HG03439 (cell line): ENCODE data around the gene CTSO.

ENCODE experiments used
- ATAC-seq: cut with Tn5 transposase; IDR thresholded peaks from one replicate; pipeline ENCODE4 v1.9.1; 2021; ENCODE audit warnings: mild to moderate bottlenecking, moderate library complexity; ENCODE audit not compliant: unreplicated experiment

The CTSO gene, protein sequence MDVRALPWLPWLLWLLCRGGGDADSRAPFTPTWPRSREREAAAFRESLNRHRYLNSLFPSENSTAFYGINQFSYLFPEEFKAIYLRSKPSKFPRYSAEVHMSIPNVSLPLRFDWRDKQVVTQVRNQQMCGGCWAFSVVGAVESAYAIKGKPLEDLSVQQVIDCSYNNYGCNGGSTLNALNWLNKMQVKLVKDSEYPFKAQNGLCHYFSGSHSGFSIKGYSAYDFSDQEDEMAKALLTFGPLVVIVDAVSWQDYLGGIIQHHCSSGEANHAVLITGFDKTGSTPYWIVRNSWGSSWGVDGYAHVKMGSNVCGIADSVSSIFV

GRCh38 chr4:155953151-155954117, at the start of gene CTSO:
TSS of gene CTSO (minus strand) at chr4:155953866. CDS start at chr4:155953847, 19 bp downstream.
- peak; percentile 98 for ATAC-seq

- no peak for ATAC-seq
Observed at GRCh38 chr4:156000491-156000890, 46.8 kb upstream of the CTSO start.

- ATAC-seq, result no peak
Observed at GRCh38 chr4:155999725-156000124, 46.1 kb upstream of the CTSO start.

- ATAC-seq, result no peak
Observed at GRCh38 chr4:155995069-155995468, 41.4 kb upstream of the CTSO start.

DNA sequence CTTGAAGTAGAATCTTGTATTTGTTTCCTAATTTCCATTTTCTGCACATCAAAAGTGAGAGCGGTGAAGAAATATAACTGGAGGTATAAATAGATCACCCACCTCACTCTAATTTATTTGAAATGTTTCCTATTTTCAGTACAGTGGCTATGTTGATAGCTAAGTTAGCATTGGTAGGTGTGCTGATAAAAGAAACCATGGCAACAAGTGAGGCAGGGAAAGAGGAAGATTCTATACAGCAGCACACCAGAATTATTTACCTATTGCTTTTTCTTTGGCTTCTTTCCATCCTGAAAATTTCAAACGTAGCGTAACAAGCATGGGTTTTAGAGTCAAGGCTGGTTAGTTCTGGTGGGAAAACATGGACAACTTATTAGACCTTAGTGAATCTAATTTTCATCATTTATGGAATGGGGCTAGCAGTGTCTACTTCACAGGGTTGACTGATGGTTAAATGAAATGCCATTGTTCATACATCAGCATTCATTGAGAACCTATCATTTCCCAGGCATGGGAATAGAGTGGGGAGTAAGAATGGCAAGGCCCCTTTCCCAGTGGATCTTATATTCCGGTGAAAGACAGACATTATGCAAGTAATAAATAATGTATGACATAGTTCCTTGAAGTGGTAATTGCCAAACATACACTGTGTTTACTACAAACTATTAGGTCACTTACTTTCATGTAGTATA, 30.6 kb upstream of the CTSO start:
- ATAC-seq, result no peak

GRCh38 chr4:155982736-155983385, 29.2 kb upstream of the CTSO start:
- no peak for ATAC-seq

GRCh38 chr4:155978810-155979209, 25.1 kb upstream of the CTSO start:
- no peak for ATAC-seq

GRCh38 chr4:155975511-155975910, 21.8 kb upstream of the CTSO start:
- no peak for ATAC-seq

DNA sequence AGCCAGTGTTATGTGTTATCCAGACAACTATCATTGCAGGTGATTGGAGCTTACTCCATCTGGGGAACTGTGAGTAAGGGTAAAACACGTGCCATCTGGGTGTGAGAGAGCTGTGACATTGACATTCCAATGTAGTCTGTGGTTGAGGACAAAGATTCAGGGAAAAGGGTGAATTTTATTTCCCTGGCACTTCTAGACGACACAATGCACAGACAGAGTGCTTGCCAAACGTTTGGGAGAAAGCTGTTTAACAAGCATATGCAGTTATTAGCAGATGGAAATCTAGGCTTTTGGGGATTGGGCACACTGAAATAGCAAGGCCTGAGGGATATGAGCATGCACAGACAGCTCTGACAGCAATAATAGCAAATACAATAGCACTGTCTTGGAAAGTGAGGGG, 21.3 kb upstream of the CTSO start:
- ATAC-seq, result no peak

DNA sequence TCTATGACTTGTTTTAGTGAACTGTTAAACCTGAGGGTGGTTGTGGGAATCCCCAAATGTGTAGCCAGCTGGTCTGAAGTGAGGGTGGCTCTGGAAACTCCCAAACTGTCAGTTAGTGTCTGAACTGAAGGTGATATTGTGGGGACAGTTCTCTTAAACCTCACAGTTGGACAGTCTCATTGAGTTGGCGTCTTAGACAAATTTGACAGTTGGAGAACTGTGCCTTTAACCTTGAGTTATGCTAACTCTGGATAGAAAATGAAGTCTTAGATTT, 20.7 kb upstream of the CTSO start:
- peak; percentile 96 for ATAC-seq

DNA sequence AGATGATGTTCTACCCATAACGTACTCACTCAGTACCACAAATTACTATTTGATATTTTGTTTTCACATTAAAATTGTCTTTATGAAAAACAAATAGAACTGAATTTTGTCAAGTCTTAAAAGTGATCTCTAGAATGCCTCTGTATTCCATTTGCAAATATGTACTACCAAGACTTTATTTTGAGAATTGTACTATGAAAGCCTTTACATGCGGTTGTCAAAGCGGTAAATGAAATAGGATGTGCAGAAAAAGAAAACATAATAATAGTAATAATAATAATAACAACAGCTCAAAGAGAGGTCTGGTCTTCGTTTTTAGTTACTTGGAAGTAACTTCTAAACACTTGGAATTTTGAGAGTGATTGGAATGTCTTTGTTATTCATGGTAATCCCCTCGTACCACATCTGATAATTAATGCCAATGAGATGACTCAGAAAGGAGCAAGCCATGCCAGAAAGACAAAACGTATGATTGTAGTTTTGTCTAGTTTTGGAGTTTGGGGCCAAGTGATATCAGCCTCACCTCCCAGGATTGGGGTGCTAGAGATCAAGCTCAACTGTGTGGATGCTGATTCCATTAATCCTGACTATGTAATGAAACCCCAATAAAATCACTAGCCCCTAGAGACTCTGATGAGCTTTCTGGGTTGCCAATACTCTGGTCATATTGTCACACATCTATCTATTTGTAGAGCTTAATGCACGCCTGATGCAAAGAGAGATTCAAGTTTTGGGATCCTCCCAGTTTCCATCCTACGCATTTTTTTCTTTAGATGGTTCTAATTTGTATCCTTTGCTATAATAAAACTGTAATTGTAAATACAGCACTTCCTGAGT, 20.2 kb upstream of the CTSO start:
- peak; percentile 20 for ATAC-seq

- ATAC-seq, result no peak
Observed at GRCh38 chr4:155972098-155972497, 18.4 kb upstream of the CTSO start.

- ATAC-seq, result no peak
Observed at GRCh38 chr4:155966731-155967395, 13.2 kb upstream of the CTSO start.

DNA sequence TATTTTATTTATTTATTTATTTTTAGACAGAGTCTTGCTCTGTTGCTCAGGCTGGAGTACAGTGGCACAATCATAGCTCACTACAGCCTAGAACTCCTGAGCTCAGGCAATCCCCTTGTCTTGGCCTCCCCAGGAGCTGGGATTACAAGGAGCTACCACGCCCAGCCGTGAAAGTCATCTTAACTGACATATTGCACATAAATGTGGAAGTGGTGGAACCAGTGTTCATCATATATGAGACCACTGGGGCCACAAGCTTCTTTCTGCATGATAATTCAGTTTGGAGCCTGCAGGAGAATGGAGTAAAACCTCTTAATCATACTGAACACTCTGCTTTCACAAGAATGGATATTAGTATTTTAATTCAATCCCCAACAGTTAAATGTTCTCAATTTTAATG, 12.5 kb upstream of the CTSO start:
- no peak for ATAC-seq

GRCh38 chr4:155964016-155964891, 10.6 kb upstream of the CTSO start:
- ATAC-seq, result no peak

- no peak for ATAC-seq
Observed at GRCh38 chr4:155962767-155963166, 9.1 kb upstream of the CTSO start.

- ATAC-seq, result no peak
Observed at GRCh38 chr4:155961575-155961974, 7.9 kb upstream of the CTSO start.

GRCh38 chr4:155960522-155960921, 6.9 kb upstream of the CTSO start:
- ATAC-seq, result no peak

DNA sequence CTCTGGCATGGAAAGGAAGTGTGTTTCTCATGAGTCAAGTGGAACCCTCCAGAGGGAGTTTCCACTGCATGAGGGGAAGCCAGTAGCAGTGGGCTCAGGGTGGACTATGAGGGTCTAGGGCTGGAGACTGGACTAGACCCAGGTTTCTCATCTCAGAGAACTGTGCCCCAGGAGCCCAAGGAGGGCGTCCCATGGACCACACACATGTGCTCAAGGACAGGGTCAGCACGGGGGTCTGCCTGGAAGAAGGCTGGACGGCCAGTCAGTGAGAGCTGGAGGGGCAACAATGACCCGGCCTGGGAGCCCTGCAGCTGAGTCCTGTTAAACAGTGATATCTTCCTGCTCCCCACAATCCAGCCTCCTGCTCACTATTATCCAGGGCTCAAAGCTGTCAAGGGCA, 5.8 kb upstream of the CTSO start:
- no peak for ATAC-seq
